HG02763 (cell line): ENCODE results near the gene SDHAF2.
"Not testable (repeated sequence)": the region's sequence is repeated elsewhere in the genome, so short reads cannot be mapped to it uniquely, and the experiment has no call there.

ENCODE experiments used
- ATAC-seq: cut with Tn5 transposase; IDR thresholded peaks from one replicate; pipeline ENCODE4 v1.9.1; 2021; ENCODE audit warnings: mild to moderate bottlenecking, moderate library complexity; ENCODE audit not compliant: unreplicated experiment

The SDHAF2 gene

GRCh38 chr11:61422226-61422625, 7.7 kb upstream of the SDHAF2 start:
- no peak for ATAC-seq

- no peak for ATAC-seq
These were observed 4.4 kb upstream of the SDHAF2 start for GRCh38 chr11:61425367-61426131.

- ATAC-seq: peak; percentile 46
These were observed 606 bp upstream of the SDHAF2 start for GRCh38 chr11:61429346-61429690.

- ATAC-seq: not testable (repeated sequence)
These were observed 915 bp downstream of the SDHAF2 start for GRCh38 chr11:61430839-61431238.

GRCh38 chr11:61437496-61437895, 7.6 kb downstream of the SDHAF2 start:
- no peak for ATAC-seq

- ATAC-seq: no peak
These were observed 9.7 kb downstream of the SDHAF2 start for GRCh38 chr11:61439615-61440014.

- ATAC-seq: no peak
These were observed 12.7 kb downstream of the SDHAF2 start for GRCh38 chr11:61442616-61443015.

GRCh38 chr11:61445516-61445915, 15.6 kb downstream of the SDHAF2 start:
- no peak for ATAC-seq

- no peak for ATAC-seq
These were observed 16.3 kb downstream of the SDHAF2 start for GRCh38 chr11:61446211-61446651.

GRCh38 chr11:61447601-61448551, 18.0 kb downstream of the SDHAF2 start:
- ATAC-seq: no peak

GRCh38 chr11:61448552-61448927, 18.6 kb downstream of the SDHAF2 start:
- no peak for ATAC-seq

- no peak for ATAC-seq
These were observed 22.9 kb downstream of the SDHAF2 start for GRCh38 chr11:61452825-61453224.

- no peak for ATAC-seq
These were observed 23.8 kb downstream of the SDHAF2 start for GRCh38 chr11:61453695-61454094.

- ATAC-seq: no peak
These were observed 24.6 kb downstream of the SDHAF2 start for GRCh38 chr11:61454520-61454919.

GRCh38 chr11:61460474-61460881, 30.6 kb downstream of the SDHAF2 start:
- no peak for ATAC-seq

- ATAC-seq: no peak
These were observed 31.1 kb downstream of the SDHAF2 start for GRCh38 chr11:61460986-61461385.

GRCh38 chr11:61467602-61468001, 37.7 kb downstream of the SDHAF2 start:
- ATAC-seq: not testable (repeated sequence)

- ATAC-seq: no peak
These were observed 38.1 kb downstream of the SDHAF2 start for GRCh38 chr11:61468002-61468401.

GRCh38 chr11:61472282-61472681, 42.4 kb downstream of the SDHAF2 start:
- ATAC-seq: no peak

- ATAC-seq: no peak
These were observed 42.9 kb downstream of the SDHAF2 start for GRCh38 chr11:61472868-61473267.

GRCh38 chr11:61473370-61474012, 43.6 kb downstream of the SDHAF2 start:
- no peak for ATAC-seq
